Esophagus (tissue), 2 donors: ENCODE measurements around the gene FIGNL2. TPM values are rescaled to one million over a fixed set of nuclear protein-coding genes. Genes with fewer than 3 reads are reported as not detected.

Source experiments
- H3K27ac ChIP-seq, 2 donors: one replicate each; pipeline ENCODE4 v1.5.1; 2013; ENCODE audit warnings: low read depth in 2 of 2, mild to moderate bottlenecking in 2 of 2, inconsistent platforms in 1 of 2, low read length in 1 of 2, moderate library complexity in 1 of 2
- H3K27me3 ChIP-seq, 2 donors: one replicate each; pipeline ENCODE4 v1.6.1; 2013; ENCODE audit warnings: low read length in 2 of 2, control low read depth in 1 of 2, mild to moderate bottlenecking in 1 of 2; ENCODE audit not compliant: insufficient read depth in 2 of 2, control insufficient read depth in 1 of 2
- H3K36me3 ChIP-seq, 2 donors: one replicate each; pipeline ENCODE4 v1.6.1; 2013; ENCODE audit warnings: low read length in 1 of 2; ENCODE audit not compliant: control insufficient read depth in 2 of 2, insufficient read depth in 2 of 2
- H3K4me1 ChIP-seq, 2 donors: one replicate each; pipeline ENCODE4 v1.6.1; 2013; ENCODE audit warnings: low read length in 1 of 2; ENCODE audit not compliant: control insufficient read depth in 2 of 2, insufficient read depth in 2 of 2
- H3K4me3 ChIP-seq, 2 donors: one replicate each; pipeline ENCODE4 v1.5.1; 2013; ENCODE audit warnings: low read length in 2 of 2, mild to moderate bottlenecking in 2 of 2, low read depth in 1 of 2, moderate library complexity in 1 of 2
- H3K9me3 ChIP-seq, 2 donors: one replicate each; pipeline ENCODE4 v1.6.1; 2013; ENCODE audit warnings: mild to moderate bottlenecking in 2 of 2, low read depth in 1 of 2, low read length in 1 of 2, moderate library complexity in 1 of 2; ENCODE audit not compliant: control insufficient read depth in 2 of 2, insufficient read depth in 1 of 2
- WGBS, 2 donors: extraction: QIAGEN DNeasy Blood & Tissue Kit; methylation state at CpG; one replicate each; pipeline ENCODE4 v1.1.7; 2013; 5-methylcytosine and 5-hydroxymethylcytosine counted together
- polyA plus RNA-seq, 2 donors: library from polyadenylated mRNA; stranded (reverse); fragments of 200-250 nt; gene quantifications; one replicate each; pipeline ENCODE4 v1.2.3, GENCODE V29; 2013
- donor health status: healthy with polysubstance abuse.
- donor health status: Bipolar disorder and iron deficiency.

The FIGNL2 gene
- polyA plus RNA-seq, 2 donors: 0.06 to 0.08 TPM

GRCh38 chr12:51879102-51879501 lies 30.6 kb upstream of the FIGNL2 start:
- no peaks in the 10 kb centered on the region for H3K27me3 ChIP-seq
- H3K36me3 ChIP-seq: no peaks in the 10 kb centered on the region
- no peaks in the 10 kb centered on the region for H3K4me1 ChIP-seq
- H3K4me3 ChIP-seq: no peak overlapping the region
- H3K9me3 ChIP-seq: no peaks in the 10 kb centered on the region
- H3K27ac ChIP-seq: no peak overlapping the region
- 84 to 87% methylated on average over 3 of the region's 3 CpGs for WGBS, 2 donors

GRCh38 chr12:51874486-51874885 lies 26.0 kb upstream of the FIGNL2 start:
- H3K4me1 ChIP-seq: no peaks in the 10 kb centered on the region
- H3K27ac ChIP-seq: no peak overlapping the region
- H3K36me3 ChIP-seq: no peaks in the 10 kb centered on the region
- WGBS, 2 donors: 86 to 88% methylated on average over 4 of the region's 4 CpGs
- no peaks in the 10 kb centered on the region for H3K27me3 ChIP-seq
- H3K9me3 ChIP-seq: no peaks in the 10 kb centered on the region
- no peak overlapping the region for H3K4me3 ChIP-seq

GRCh38 chr12:51874000-51874399 lies 25.5 kb upstream of the FIGNL2 start:
- Histone ChIP-seq H3K27me3 (peaks cover 0 to 4% of the 10 kb centered on the region in 2 donors), H3K36me3 (no peaks in the 10 kb centered on the region)
- WGBS, 2 donors: 42 to 45% methylated on average over 8 of the region's 8 CpGs

GRCh38 chr12:51873251-51873994 lies 24.9 kb upstream of the FIGNL2 start:
- Histone ChIP-seq H3K27me3 (peaks cover 0 to 6% of the 10 kb centered on the region in 2 donors), H3K4me3 (no peak overlapping the region), H3K36me3 (no peaks in the 10 kb centered on the region), H3K9me3 (peaks cover 0 to 2% of the 10 kb centered on the region in 2 donors), H3K27ac (no peak overlapping the region), H3K4me1 (peaks cover 0 to 4% of the 10 kb centered on the region in 2 donors)
- 80 to 82% methylated on average over 8 of the region's 8 CpGs for WGBS, 2 donors

More at GRCh38 chr12:51874000-51874399, 25.5 kb upstream of the FIGNL2 start:
- Histone ChIP-seq H3K4me3 (no peak overlapping the region), H3K4me1 (peaks cover 0 to 2% of the 10 kb centered on the region in 2 donors), H3K9me3 (no peaks in the 10 kb centered on the region), H3K27ac (no peak overlapping the region)

DNA sequence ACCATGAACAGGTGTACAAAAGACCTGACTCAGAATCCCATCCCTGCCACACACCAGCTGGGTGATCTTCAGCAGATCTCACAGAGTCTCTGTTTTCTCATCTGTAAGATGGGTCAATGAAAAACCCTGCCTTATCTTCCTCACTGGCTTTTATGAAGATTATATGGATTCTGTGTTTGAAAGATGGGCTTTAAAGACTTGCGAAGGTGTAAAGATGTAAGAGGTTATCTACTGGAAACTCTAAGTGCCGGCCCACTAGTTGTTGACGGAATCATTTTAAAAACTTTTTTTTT lies 24.1 kb upstream of the FIGNL2 start:
- H3K4me1 ChIP-seq: peaks cover 0 to 4% of the 10 kb centered on the region in 2 donors
- H3K27ac ChIP-seq: no peak overlapping the region
- H3K36me3 ChIP-seq: no peaks in the 10 kb centered on the region
- H3K9me3 ChIP-seq: peaks cover 0 to 2% of the 10 kb centered on the region in 2 donors
- H3K4me3 ChIP-seq: no peak overlapping the region
- H3K27me3 ChIP-seq: peaks cover 0 to 6% of the 10 kb centered on the region in 2 donors
- 88 to 91% methylated on average over 3 of the region's 3 CpGs for WGBS, 2 donors

DNA sequence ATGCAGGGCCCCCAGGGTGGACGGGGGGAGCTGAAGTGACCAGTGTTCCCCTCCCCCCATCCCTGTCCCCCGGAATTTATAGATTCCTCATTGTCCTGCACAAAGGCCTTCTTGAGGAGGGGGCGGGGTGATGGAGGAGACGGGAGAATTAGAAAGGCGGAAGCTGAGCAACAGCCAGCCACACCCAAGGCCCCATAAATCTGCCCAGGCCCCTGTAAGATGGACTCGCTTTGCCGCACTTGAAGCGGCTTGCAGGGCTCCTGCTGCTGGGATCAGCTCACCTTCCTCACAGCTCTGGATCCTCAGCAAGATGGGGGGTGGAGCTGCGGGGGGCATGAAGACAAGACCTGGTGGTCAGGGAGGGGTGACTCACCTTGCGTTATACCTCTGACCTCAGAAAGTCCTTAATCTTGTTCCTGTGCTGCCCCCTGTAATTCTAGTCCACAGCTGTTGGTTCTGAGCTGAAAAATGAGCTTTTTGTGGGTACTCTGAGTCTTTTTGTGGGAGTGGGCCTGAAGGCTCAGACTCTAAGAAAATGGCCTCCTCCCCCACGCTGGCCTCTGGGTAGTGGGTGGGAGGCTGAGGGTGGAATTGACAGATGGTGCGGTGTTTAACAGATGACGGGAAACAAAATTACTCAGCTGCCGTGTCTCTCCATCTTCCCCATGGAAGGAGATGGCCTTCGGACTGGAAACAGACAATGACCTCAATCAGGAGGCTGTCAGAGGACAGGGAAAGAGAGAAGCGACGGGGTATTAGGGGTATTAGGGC lies 23.6 kb upstream of the FIGNL2 start:
- peaks cover 0 to 2% of the 10 kb centered on the region in 2 donors for H3K9me3 ChIP-seq
- 77 to 80% methylated on average over 17 of the region's 17 CpGs for WGBS, 2 donors
- H3K4me1 ChIP-seq: peaks cover 0 to 4% of the 10 kb centered on the region in 2 donors
- H3K27ac ChIP-seq: no peak overlapping the region
- H3K36me3 ChIP-seq: no peaks in the 10 kb centered on the region
- H3K27me3 ChIP-seq: peaks cover 0 to 6% of the 10 kb centered on the region in 2 donors
- H3K4me3 ChIP-seq: no peak overlapping the region

DNA sequence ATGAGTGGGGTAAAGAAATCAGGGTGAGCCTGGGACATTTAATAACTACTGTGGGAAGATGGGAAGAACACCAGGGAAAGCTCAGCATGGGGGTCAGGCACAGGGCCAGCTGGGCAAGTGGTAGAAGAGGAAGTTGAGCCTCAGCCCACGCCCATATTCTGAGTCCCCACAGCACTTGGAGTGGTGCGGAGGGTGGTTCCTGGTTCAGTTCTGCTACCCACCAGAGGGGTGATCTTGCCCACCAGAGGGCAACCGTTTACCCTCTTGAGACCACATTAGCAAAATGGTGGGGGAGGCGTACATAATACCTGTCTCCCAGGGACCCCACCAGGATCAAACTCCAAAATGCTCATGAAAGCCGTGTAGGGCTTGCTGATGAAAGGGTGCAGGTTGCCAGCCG lies 22.6 kb upstream of the FIGNL2 start:
- H3K36me3 ChIP-seq: no peaks in the 10 kb centered on the region
- peaks cover 0 to 2% of the 10 kb centered on the region in 2 donors for H3K9me3 ChIP-seq
- peaks cover 0 to 4% of the 10 kb centered on the region in 2 donors for H3K4me1 ChIP-seq
- peaks cover 0 to 6% of the 10 kb centered on the region in 2 donors for H3K27me3 ChIP-seq
- H3K4me3 ChIP-seq: no peak overlapping the region
- 76 to 77% methylated on average over 6 of the region's 6 CpGs for WGBS, 2 donors
- no peak overlapping the region for H3K27ac ChIP-seq

DNA sequence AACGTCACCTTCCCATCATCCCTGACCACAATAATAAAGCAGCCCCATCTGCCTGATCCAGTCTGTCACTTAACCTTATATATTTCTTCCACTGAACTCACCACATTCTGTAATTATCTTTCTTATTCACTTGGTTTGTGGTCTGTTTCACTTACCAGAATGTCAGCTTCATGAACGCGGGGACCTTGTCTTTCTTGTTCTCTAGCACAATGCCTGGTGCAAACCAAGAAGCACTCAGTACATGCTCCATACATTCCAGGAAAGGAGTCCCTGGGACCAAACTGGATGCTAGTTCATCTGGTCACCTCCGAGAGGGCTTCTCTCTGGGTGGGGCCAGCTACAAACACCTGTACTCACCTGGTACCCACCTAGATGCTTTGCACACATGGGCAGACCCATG lies 22.0 kb upstream of the FIGNL2 start:
- Histone ChIP-seq H3K9me3 (peaks cover 0 to 2% of the 10 kb centered on the region in 2 donors), H3K4me1 (peaks cover 0 to 4% of the 10 kb centered on the region in 2 donors), H3K36me3 (no peaks in the 10 kb centered on the region), H3K27me3 (peaks cover 0 to 6% of the 10 kb centered on the region in 2 donors), H3K4me3 (no peak overlapping the region), H3K27ac (no peak overlapping the region)
- 61 to 65% methylated on average over 4 of the region's 4 CpGs for WGBS, 2 donors

- Histone ChIP-seq H3K4me1 (peaks cover 0 to 4% of the 10 kb centered on the region in 2 donors), H3K4me3 (no peak overlapping the region), H3K27ac (no peak overlapping the region), H3K36me3 (no peaks in the 10 kb centered on the region), H3K27me3 (peaks cover 0 to 6% of the 10 kb centered on the region in 2 donors), H3K9me3 (peaks cover 0 to 2% of the 10 kb centered on the region in 2 donors)
- 72 to 78% methylated on average over 3 of the region's 3 CpGs for WGBS, 2 donors
Measured at GRCh38 chr12:51869931-51870330, 21.4 kb upstream of the FIGNL2 start.
